ENCODE results near the gene SBNO2. TPM values are rescaled to one million over a fixed set of nuclear protein-coding genes. Genes with fewer than 3 reads are reported as not detected.

SBNO2 gene
- polyA plus RNA-seq, 10 donors = 6.1 to 14.5 (median 10.4) TPM

DNA sequence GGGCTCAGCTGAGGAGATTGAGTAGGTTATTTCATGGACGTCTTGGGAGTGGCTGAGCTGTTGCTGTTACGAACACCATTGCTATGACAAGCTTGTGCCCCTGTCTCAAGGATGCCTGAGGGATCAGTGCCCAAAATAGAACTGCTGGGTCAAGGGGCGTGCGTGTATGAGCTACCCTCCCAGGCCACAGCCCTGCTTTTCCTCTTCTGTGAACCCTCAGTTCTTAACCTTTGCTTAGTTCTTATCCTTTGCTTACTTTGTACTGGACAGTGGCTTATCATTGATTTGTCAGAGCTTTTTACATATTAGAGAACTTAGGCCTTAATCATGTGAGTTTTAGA, 98.1 kb downstream of the SBNO2 start:
- DNase-seq = no peak

- peak in 1 of 3 donors; percentile 35 for DNase-seq
These were observed 99.4 kb downstream of the SBNO2 start for GRCh38 chr19:1074544-1075283.

- no peak for DNase-seq
These were observed 100.0 kb downstream of the SBNO2 start for GRCh38 chr19:1073956-1074517.

DNA sequence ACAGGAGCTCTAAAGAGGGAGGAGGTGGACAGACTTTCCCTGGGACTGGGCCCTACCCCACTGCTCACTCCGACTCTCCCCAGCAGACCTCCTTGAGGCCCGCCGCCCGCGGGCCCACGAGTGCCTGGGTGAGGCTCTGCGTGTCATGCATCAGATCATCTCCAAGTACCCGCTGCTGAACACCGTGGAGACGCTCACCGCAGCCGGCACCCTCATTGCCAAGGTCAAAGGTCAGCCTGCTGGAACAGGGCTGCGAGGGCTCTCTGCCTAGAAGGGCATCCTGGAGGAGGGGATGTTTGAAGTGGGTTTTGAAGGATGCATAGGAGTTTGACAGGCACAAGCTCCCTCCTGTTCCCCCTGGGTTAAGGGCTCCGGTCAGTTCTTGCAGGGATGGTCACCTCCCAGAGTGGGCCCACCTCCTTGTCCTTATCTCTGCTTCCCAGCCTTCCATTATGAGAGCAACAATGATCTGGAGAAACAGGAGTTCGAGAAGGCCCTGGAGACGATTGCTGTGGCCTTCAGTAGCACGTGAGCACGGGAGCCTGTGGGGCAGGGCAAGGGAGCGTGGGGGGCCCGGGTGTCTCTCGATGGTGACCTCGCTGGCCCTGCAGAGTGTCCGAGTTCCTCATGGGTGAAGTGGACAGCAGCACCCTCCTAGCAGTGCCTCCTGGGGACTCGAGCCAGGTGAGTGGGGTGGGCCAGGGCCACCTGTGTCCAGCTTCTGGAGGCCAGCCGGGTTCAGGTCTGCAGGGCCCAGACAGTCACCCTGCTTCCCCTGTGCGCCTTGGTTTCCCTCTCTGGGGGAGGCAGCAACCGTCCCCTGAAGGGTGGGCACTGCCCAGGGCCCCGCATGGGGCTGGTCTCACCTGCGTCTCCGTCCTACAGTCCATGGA, 100.8 kb downstream of the SBNO2 start:
- no peak for DNase-seq

- no peak for DNase-seq
These were observed 101.6 kb downstream of the SBNO2 start for GRCh38 chr19:1072371-1073015.

GRCh38 chr19:1070931-1071791, 102.9 kb downstream of the SBNO2 start:
- DNase-seq = no peak

- no peak for DNase-seq
These were observed 103.5 kb downstream of the SBNO2 start for GRCh38 chr19:1070576-1070930.

DNA sequence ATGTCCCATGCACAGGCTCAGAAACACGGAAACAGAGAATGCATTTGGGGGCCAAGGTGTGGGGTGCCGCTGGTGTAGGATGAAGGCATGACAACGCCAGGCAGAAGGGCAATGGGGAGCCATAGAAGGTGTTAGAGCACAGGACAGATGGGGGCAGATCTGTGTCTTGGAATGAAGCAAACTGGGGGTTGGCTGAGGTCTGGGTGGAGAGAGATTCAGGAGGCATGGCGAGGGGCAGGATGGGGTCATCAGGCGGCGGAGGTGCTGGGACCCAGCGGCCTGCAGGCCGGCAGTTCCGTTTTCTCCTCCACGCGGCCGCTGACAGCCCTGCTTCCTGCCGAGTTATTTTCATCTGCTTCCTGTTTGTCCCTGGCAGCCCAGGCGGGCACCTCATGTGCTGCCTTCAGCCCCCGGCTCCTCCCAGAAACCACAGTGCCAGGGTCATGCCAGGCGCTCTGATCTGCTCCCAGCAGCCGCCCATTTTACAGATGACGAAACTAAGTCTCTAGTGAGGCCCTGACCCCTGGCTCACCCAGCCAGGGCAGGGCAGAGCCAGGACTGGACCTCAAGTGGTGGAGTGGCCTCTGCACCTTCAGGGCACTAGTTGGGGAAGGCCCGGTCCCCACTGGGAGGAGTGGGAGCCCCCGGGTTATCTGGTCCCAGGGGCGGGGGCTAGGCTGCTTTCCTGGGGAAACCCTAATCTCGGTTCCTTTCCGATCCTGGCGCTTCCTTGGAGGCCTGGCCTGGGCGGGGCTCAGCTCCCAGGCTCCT, 104.9 kb downstream of the SBNO2 start:
- DNase-seq = peak in 1 of 3 donors; percentile 28

GRCh38 chr19:1068009-1069001, 105.8 kb downstream of the SBNO2 start:
- no peak for DNase-seq

DNA sequence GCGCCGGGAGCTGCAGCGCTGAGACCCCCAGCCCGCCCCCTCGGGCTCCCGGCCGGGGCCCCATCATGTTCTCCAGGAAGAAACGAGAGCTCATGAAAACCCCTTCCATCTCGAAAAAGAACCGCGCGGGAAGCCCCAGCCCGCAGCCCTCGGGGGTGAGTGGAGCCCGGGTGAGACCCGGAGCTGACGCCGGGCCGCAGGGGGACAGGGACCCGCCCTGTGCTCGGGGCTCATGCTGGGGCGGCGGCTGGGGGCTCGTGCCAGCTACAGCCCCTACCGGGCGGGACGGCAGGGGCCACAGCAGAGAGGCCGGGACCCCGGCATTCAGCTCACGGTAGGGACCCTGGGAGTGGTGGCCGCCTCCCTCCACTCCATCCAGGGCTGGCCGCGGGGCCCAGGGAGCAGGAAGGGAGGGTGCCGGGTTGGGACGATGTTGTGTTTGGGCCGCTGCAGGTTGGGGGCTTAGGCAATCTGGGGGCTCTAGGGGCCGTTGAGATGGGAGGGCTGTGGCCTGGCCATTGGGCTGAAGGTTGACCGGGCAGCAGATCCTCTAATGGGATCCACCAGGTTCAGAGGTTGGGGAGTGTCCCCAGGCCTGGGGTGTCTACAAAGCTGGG, 106.6 kb downstream of the SBNO2 start:
- no peak for DNase-seq

GRCh38 chr19:1066748-1067340, 107.2 kb downstream of the SBNO2 start, which contains the start of gene ARHGAP45:
Gene ARHGAP45, plus strand, starts transcription at chr19:1067167. Its CDS starts 239 bp downstream, at chr19:1067406.
- no peak for DNase-seq

- no peak for DNase-seq
These were observed 107.8 kb downstream of the SBNO2 start for GRCh38 chr19:1066251-1066747.

GRCh38 chr19:1065606-1066109, 108.4 kb downstream of the SBNO2 start:
- no peak for DNase-seq

GRCh38 chr19:1064661-1065605, 109.1 kb downstream of the SBNO2 start:
- DNase-seq = peak in 2 of 3 donors; percentile 77 to 85

- DNase-seq = no peak
These were observed 110.0 kb downstream of the SBNO2 start for GRCh38 chr19:1063909-1064660.

All from muscle of back (tissue), 11 donors.